ENCODE data around the gene CHRDL2.

Gene CHRDL2

GRCh38 chr11:74685905-74686304 is 45.3 kb downstream of the CHRDL2 start:
- no peak overlapping the region for H3K4me3 ChIP-seq (ENCODE audit: low read depth, low read length)

- H3K4me3 ChIP-seq (ENCODE audit: low read depth, low read length) = no peak overlapping the region
Observed at GRCh38 chr11:74685338-74685737, 45.9 kb downstream of the CHRDL2 start.

GRCh38 chr11:74684661-74685060 is 46.6 kb downstream of the CHRDL2 start:
- no peak overlapping the region for H3K4me3 ChIP-seq (ENCODE audit: low read depth, low read length)

- H3K4me3 ChIP-seq (ENCODE audit: low read depth, low read length) = no peak overlapping the region
Observed at GRCh38 chr11:74683941-74684481, 47.2 kb downstream of the CHRDL2 start.

- peak overlapping the region; percentile 20 for H3K4me3 ChIP-seq (ENCODE audit: low read depth, low read length)
Observed at GRCh38 chr11:74683279-74683871, 47.9 kb downstream of the CHRDL2 start.

GRCh38 chr11:74682731-74683278 is 48.4 kb downstream of the CHRDL2 start:
- peak overlapping the region; percentile 20 for H3K4me3 ChIP-seq (ENCODE audit: low read depth, low read length)

- H3K4me3 ChIP-seq (ENCODE audit: low read depth, low read length) = no peak overlapping the region
Observed at GRCh38 chr11:74681686-74682651, 49.3 kb downstream of the CHRDL2 start.

GRCh38 chr11:74680703-74681531 is 50.3 kb downstream of the CHRDL2 start:
- H3K4me3 ChIP-seq (ENCODE audit: low read depth, low read length) = no peak overlapping the region

GRCh38 chr11:74680035-74680671 is 51.1 kb downstream of the CHRDL2 start:
- no peak overlapping the region for H3K4me3 ChIP-seq (ENCODE audit: low read depth, low read length)

GRCh38 chr11:74679513-74679865 is 51.7 kb downstream of the CHRDL2 start:
- H3K4me3 ChIP-seq (ENCODE audit: low read depth, low read length) = no peak overlapping the region

GRCh38 chr11:74678591-74679512 is 52.4 kb downstream of the CHRDL2 start:
- no peak overlapping the region for H3K4me3 ChIP-seq (ENCODE audit: low read depth, low read length)

- H3K4me3 ChIP-seq (ENCODE audit: low read depth, low read length) = no peak overlapping the region
Observed at GRCh38 chr11:74678041-74678440, 53.2 kb downstream of the CHRDL2 start.

GRCh38 chr11:74677131-74677530 is 54.1 kb downstream of the CHRDL2 start:
- H3K4me3 ChIP-seq (ENCODE audit: low read depth, low read length) = no peak overlapping the region

- H3K4me3 ChIP-seq (ENCODE audit: low read depth, low read length) = no peak overlapping the region
Observed at GRCh38 chr11:74676596-74676995, 54.6 kb downstream of the CHRDL2 start.

GRCh38 chr11:74675761-74676160 is 55.5 kb downstream of the CHRDL2 start:
- H3K4me3 ChIP-seq (ENCODE audit: low read depth, low read length) = no peak overlapping the region

GRCh38 chr11:74673693-74674360 is 57.4 kb downstream of the CHRDL2 start:
- no peak overlapping the region for H3K4me3 ChIP-seq (ENCODE audit: low read depth, low read length)

- H3K4me3 ChIP-seq (ENCODE audit: low read depth, low read length) = no peak overlapping the region
Observed at GRCh38 chr11:74672956-74673692, 58.1 kb downstream of the CHRDL2 start.

- no peak overlapping the region for H3K4me3 ChIP-seq (ENCODE audit: low read depth, low read length)
Observed at GRCh38 chr11:74672332-74672955, 58.8 kb downstream of the CHRDL2 start.
